Urinary bladder (tissue), 4 donors: ENCODE measurements around the gene VEZT. TPM values are rescaled to one million over a fixed set of nuclear protein-coding genes. Genes with fewer than 3 reads are reported as not detected.
"Not testable (repeated sequence)": the region's sequence is repeated elsewhere in the genome, so short reads cannot be mapped to it uniquely, and the experiment has no call there.

Experiments
- DNase-seq: peaks from one replicate; pipeline ENCODE4 v3.0.0-alpha.2; 2015; ENCODE audit errors: extremely low spot score
- H3K27ac ChIP-seq: one replicate; pipeline ENCODE4 v1.5.1; 2013; ENCODE audit warnings: low read depth, mild to moderate bottlenecking, moderate library complexity
- H3K36me3 ChIP-seq: one replicate; pipeline ENCODE4 v1.6.1; 2013; ENCODE audit warnings: mild to moderate bottlenecking, moderate library complexity; ENCODE audit not compliant: insufficient read depth
- H3K4me1 ChIP-seq: one replicate; pipeline ENCODE4 v1.6.1; 2013; ENCODE audit warnings: mild to moderate bottlenecking, moderate library complexity; ENCODE audit not compliant: insufficient read depth
- H3K4me3 ChIP-seq: one replicate; pipeline ENCODE4 v1.5.1; 2013; ENCODE audit warnings: low read depth, low read length
- WGBS: extraction: QIAGEN DNeasy Blood & Tissue Kit; methylation state at CpG from one replicate; pipeline ENCODE4 v1.1.7; 2013; 5-methylcytosine and 5-hydroxymethylcytosine counted together
- polyA plus RNA-seq: library from polyadenylated mRNA; stranded (reverse); fragments of 200-250 nt; gene quantifications from one replicate; pipeline ENCODE4 v1.2.3, GENCODE V29; 2013
- total RNA-seq: library from RNA; depleted of rRNA; stranded (reverse); fragments of >200 nt; gene quantifications from one replicate; pipeline ENCODE4 v1.2.3, GENCODE V29; 2014
- donor health status: healthy with polysubstance abuse.
- donor health status: healthy.

Gene VEZT
- total and polyA plus RNA-seq, 2 donors, result 39.0 to 153 TPM

GRCh38 chr12:95220190-95220589, 2.6 kb downstream of the VEZT start:
- DNase-seq, result no peak
- 96% methylated on average over 4 of the region's 4 CpGs for WGBS
- H3K4me1 ChIP-seq, result no peaks in the 10 kb centered on the region
- H3K27ac ChIP-seq, result no peak overlapping the region
- H3K36me3 ChIP-seq, result no peaks in the 10 kb centered on the region
- no peak overlapping the region for H3K4me3 ChIP-seq

GRCh38 chr12:95220726-95221125, 3.1 kb downstream of the VEZT start:
- Histone ChIP-seq H3K36me3 (no peaks in the 10 kb centered on the region), H3K4me1 (no peaks in the 10 kb centered on the region), H3K27ac (no peak overlapping the region), H3K4me3 (no peak overlapping the region)
- no peak for DNase-seq

- WGBS, result 91% methylated on average over 8 of the region's 8 CpGs
- H3K4me3 ChIP-seq, result no peak overlapping the region
- H3K27ac ChIP-seq, result no peak overlapping the region
- no peaks in the 10 kb centered on the region for H3K36me3 ChIP-seq
- no peaks in the 10 kb centered on the region for H3K4me1 ChIP-seq
- no peak for DNase-seq
Measured at GRCh38 chr12:95224202-95225170, 6.9 kb downstream of the VEZT start.

- no peaks in the 10 kb centered on the region for H3K4me1 ChIP-seq
- no peak overlapping the region for H3K4me3 ChIP-seq
- no peak for DNase-seq
- H3K36me3 ChIP-seq, result no peaks in the 10 kb centered on the region
- no peak overlapping the region for H3K27ac ChIP-seq
- 100% methylated on average over 1 of the region's 1 CpG for WGBS
Measured at GRCh38 chr12:95225645-95226212, 8.1 kb downstream of the VEZT start.

- no peak for DNase-seq
- Histone ChIP-seq H3K27ac (no peak overlapping the region), H3K4me3 (no peak overlapping the region), H3K36me3 (no peaks in the 10 kb centered on the region), H3K4me1 (no peaks in the 10 kb centered on the region)
- WGBS, result 64% methylated on average over 3 of the region's 3 CpGs
Measured at GRCh38 chr12:95227818-95228356, 10.3 kb downstream of the VEZT start.

GRCh38 chr12:95228617-95229016, 11.0 kb downstream of the VEZT start:
- 90% methylated on average over 2 of the region's 2 CpGs for WGBS
- Histone ChIP-seq H3K27ac (no peak overlapping the region), H3K36me3 (no peaks in the 10 kb centered on the region), H3K4me1 (no peaks in the 10 kb centered on the region), H3K4me3 (no peak overlapping the region)
- no peak for DNase-seq

GRCh38 chr12:95229636-95230035, 12.0 kb downstream of the VEZT start:
- H3K27ac ChIP-seq, result no peak overlapping the region
- 63% methylated on average over 7 of the region's 7 CpGs for WGBS
- H3K4me1 ChIP-seq, result no peaks in the 10 kb centered on the region
- DNase-seq, result no peak
- no peaks in the 10 kb centered on the region for H3K36me3 ChIP-seq
- no peak overlapping the region for H3K4me3 ChIP-seq

- no peaks in the 10 kb centered on the region for H3K36me3 ChIP-seq
- no peak for DNase-seq
- no peaks in the 10 kb centered on the region for H3K4me1 ChIP-seq
- peak overlapping the region; percentile 10 for H3K27ac ChIP-seq
- no peak overlapping the region for H3K4me3 ChIP-seq
Measured at GRCh38 chr12:95230313-95230712, 12.7 kb downstream of the VEZT start.

GRCh38 chr12:95231190-95231589, 13.6 kb downstream of the VEZT start:
- DNase-seq, result no peak
- Histone ChIP-seq H3K4me1 (no peaks in the 10 kb centered on the region), H3K36me3 (no peaks in the 10 kb centered on the region), H3K27ac (no peak overlapping the region), H3K4me3 (no peak overlapping the region)
- 56% methylated on average over 2 of the region's 2 CpGs for WGBS

- not testable (repeated sequence) for H3K4me3 ChIP-seq, H3K27ac ChIP-seq, H3K4me1 ChIP-seq, H3K36me3 ChIP-seq, DNase-seq
- WGBS, result 98% methylated on average over 14 of the region's 14 CpGs
Measured at GRCh38 chr12:95234187-95234586, 16.6 kb downstream of the VEZT start.

- H3K36me3 ChIP-seq, H3K4me3 ChIP-seq, DNase-seq, H3K4me1 ChIP-seq, H3K27ac ChIP-seq: not testable (repeated sequence)
- 94% methylated on average over 30 of the region's 31 CpGs for WGBS
Measured at GRCh38 chr12:95235621-95236020, 18.0 kb downstream of the VEZT start.

- no peak overlapping the region for H3K4me3 ChIP-seq
- WGBS, result 38% methylated on average over 1 of the region's 1 CpG
- no peak overlapping the region for H3K27ac ChIP-seq
- H3K36me3 ChIP-seq, result no peaks in the 10 kb centered on the region
- H3K4me1 ChIP-seq, result no peaks in the 10 kb centered on the region
- DNase-seq, result no peak
Measured at GRCh38 chr12:95237315-95237714, 19.7 kb downstream of the VEZT start.

GRCh38 chr12:95238150-95238549, 20.5 kb downstream of the VEZT start:
- Histone ChIP-seq H3K4me3 (no peak overlapping the region), H3K27ac (no peak overlapping the region), H3K36me3 (no peaks in the 10 kb centered on the region), H3K4me1 (no peaks in the 10 kb centered on the region)
- no peak for DNase-seq
- 67% methylated on average over 1 of the region's 1 CpG for WGBS

- no peak overlapping the region for H3K4me3 ChIP-seq
- no peak overlapping the region for H3K27ac ChIP-seq
- no peaks in the 10 kb centered on the region for H3K36me3 ChIP-seq
- no peak for DNase-seq
- H3K4me1 ChIP-seq, result no peaks in the 10 kb centered on the region
Measured at GRCh38 chr12:95239216-95239615, 21.6 kb downstream of the VEZT start.
